Neuronal stem cell (in vitro differentiated cells): ENCODE measurements around the gene CYB561D2.

Experiments used
- DNase-seq: peaks from one replicate; pipeline ENCODE4 v3.0.0-alpha.2; 2013; ENCODE audit warnings: low spot score
- H2AFZ ChIP-seq: one replicate; pipeline ENCODE4 v1.6.1; 2013; ENCODE audit warnings: mild to moderate bottlenecking, low read length, inconsistent platforms
- H2AK5ac ChIP-seq: 2 replicates; pipeline ENCODE4 v1.6.1; 2013; ENCODE audit warnings: low read depth, mild to moderate bottlenecking, inconsistent platforms, low read length, moderate library complexity, mixed read lengths
- H2BK120ac ChIP-seq: 2 replicates; pipeline ENCODE4 v1.6.1; 2013; ENCODE audit warnings: low read depth, mild to moderate bottlenecking, inconsistent platforms, low read length, moderate library complexity, mixed read lengths
- H2BK12ac ChIP-seq: one replicate; pipeline ENCODE4 v1.6.1; 2013; ENCODE audit warnings: low read length, inconsistent platforms
- H2BK15ac ChIP-seq: 2 replicates; pipeline ENCODE4 v1.6.1; 2013; ENCODE audit warnings: mild to moderate bottlenecking, low read length, inconsistent platforms, mixed read lengths
- H2BK5ac ChIP-seq: one replicate; pipeline ENCODE4 v1.6.1; 2013; ENCODE audit warnings: inconsistent platforms, mild to moderate bottlenecking, low read length, moderate library complexity
- H3K14ac ChIP-seq: one replicate; pipeline ENCODE4 v1.6.1; 2013; ENCODE audit warnings: low read length, inconsistent platforms
- H3K18ac ChIP-seq: 2 replicates; pipeline ENCODE4 v1.6.1; 2013; ENCODE audit warnings: low read length, inconsistent platforms
- H3K23ac ChIP-seq: 2 replicates; pipeline ENCODE4 v1.6.1; 2013; ENCODE audit warnings: low read depth, mild to moderate bottlenecking, mixed read lengths, low read length, inconsistent platforms; ENCODE audit not compliant: poor library complexity
- H3K27ac ChIP-seq: replicated peaks from 3 replicates; pipeline ENCODE4 v1.5.1; 2013; ENCODE audit warnings: low read length, inconsistent platforms
- H3K27me3 ChIP-seq, 3 experiments: 2 replicates each; pipeline ENCODE4 v1.6.1; 2013; ENCODE audit warnings: low read length in 3 of 3, mild to moderate bottlenecking in 2 of 3, inconsistent platforms in 1 of 3, low read depth in 1 of 3, mixed read lengths in 1 of 3, moderate library complexity in 1 of 3; ENCODE audit not compliant: control insufficient read depth in 3 of 3, insufficient read depth in 3 of 3
- H3K36me3 ChIP-seq, 2 donors: replicated peaks in 1 of 2; 2 replicates each; pipeline ENCODE4 v1.6.1; 2013; ENCODE audit warnings: low read length in 2 of 2; ENCODE audit not compliant: control insufficient read depth in 2 of 2, insufficient read depth in 2 of 2
- H3K4ac ChIP-seq: 2 replicates; pipeline ENCODE4 v1.6.1; 2013; ENCODE audit warnings: inconsistent platforms, mild to moderate bottlenecking, low read length, moderate library complexity
- H3K4me1 ChIP-seq, 2 donors: 1 replicate in 1 of 2; 2 replicates in 1 of 2; pipeline ENCODE4 v1.6.1; 2013; ENCODE audit warnings: low read length in 2 of 2, low read depth in 1 of 2; ENCODE audit not compliant: control insufficient read depth in 2 of 2, insufficient read depth in 1 of 2
- H3K4me2 ChIP-seq: one replicate; pipeline ENCODE4 v1.6.1; 2013; ENCODE audit warnings: mild to moderate bottlenecking, low read length, inconsistent platforms; ENCODE audit not compliant: insufficient read depth, poor library complexity, severe bottlenecking
- H3K4me3 ChIP-seq, 2 donors: 2 replicates each; pipeline ENCODE4 v1.5.1; 2013; ENCODE audit warnings: low read length in 2 of 2, mild to moderate bottlenecking in 2 of 2, inconsistent platforms in 1 of 2, moderate library complexity in 1 of 2
- H3K79me1 ChIP-seq: one replicate; pipeline ENCODE4 v1.6.1; 2013; ENCODE audit warnings: low read depth, mild to moderate bottlenecking, inconsistent platforms, low read length, moderate library complexity
- H3K9ac ChIP-seq: one replicate; pipeline ENCODE4 v1.6.1; 2013; ENCODE audit warnings: mild to moderate bottlenecking, low read depth, low read length, inconsistent platforms; ENCODE audit not compliant: poor library complexity
- H3K9me3 ChIP-seq, 2 donors: replicated peaks in 1 of 2; 2 replicates each; pipeline versions ENCODE3 to v1.6.1; 2013; ENCODE audit warnings: low read length in 2 of 2, mild to moderate bottlenecking in 2 of 2, inconsistent platforms in 1 of 2, low read depth in 1 of 2, mixed read lengths in 1 of 2, moderate library complexity in 1 of 2; ENCODE audit not compliant: control insufficient read depth in 2 of 2, insufficient read depth in 1 of 2
- H4K8ac ChIP-seq: one replicate; pipeline ENCODE4 v1.6.1; 2013; ENCODE audit warnings: low read depth, mild to moderate bottlenecking, inconsistent platforms, low read length, moderate library complexity
- H4K91ac ChIP-seq: one replicate; pipeline ENCODE4 v1.6.1; 2013; ENCODE audit warnings: low read length, low read depth, mild to moderate bottlenecking, inconsistent platforms; ENCODE audit not compliant: poor library complexity
- WGBS, 2 donors: extraction: QIAGEN DNeasy Blood & Tissue Kit; methylation state at CpG; one replicate each; pipeline ENCODE4 v1.1.7; 2013; ENCODE audit warnings: missing lambda C conversion rate in 2 of 2, mixed read lengths in 1 of 2; ENCODE audit not compliant: insufficient read length in 2 of 2, insufficient replicate concordance in 1 of 2; ENCODE audit errors: extremely low coverage in 2 of 2; 5-methylcytosine and 5-hydroxymethylcytosine counted together

The CYB561D2 gene

DNA sequence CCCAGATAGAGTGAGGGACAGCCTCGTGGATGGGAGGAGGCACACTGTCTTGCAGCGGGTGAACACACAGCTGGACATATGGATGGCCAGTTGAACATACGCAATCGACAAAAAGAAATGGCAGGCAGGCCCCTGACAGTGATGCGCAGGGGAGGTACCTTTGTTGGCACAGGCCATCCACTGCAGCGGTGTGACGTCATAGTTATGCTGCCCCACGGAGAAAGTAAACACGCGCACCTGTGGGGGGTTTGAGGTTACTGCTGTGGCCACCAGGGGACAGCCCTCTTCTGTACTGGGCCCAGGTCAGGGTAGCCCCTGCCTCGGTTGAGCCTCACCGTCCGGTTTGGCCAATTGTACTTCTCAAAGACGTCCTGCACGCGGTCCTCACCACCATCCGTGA is 28.1 kb downstream of the CYB561D2 start:
- no peak overlapping the region for H3K27ac ChIP-seq
- H3K4me1 ChIP-seq = peaks cover 19 to 22% of the 10 kb centered on the region in 2 donors
- no peak overlapping the region for H3K4me3 ChIP-seq
- no peak overlapping the region for H4K91ac ChIP-seq
- peaks cover 6% of the 10 kb centered on the region for H3K79me1 ChIP-seq
- peaks cover 0 to 5% of the 10 kb centered on the region in 2 donors for H3K36me3 ChIP-seq
- peak overlapping the region; percentile 91 for H3K23ac ChIP-seq
- H2BK15ac ChIP-seq = peak overlapping the region; percentile 93
- no peak overlapping the region for H3K4me2 ChIP-seq
- no peak overlapping the region for H2BK12ac ChIP-seq
- H3K9me3 ChIP-seq = peaks cover 0 to 2% of the 10 kb centered on the region in 2 donors
- peak overlapping the region; percentile 99 for H3K14ac ChIP-seq
- no peak for DNase-seq
- H3K4ac ChIP-seq = peak overlapping the region; percentile 37
- no peak overlapping the region for H4K8ac ChIP-seq
- no peak overlapping the region for H2AFZ ChIP-seq
- peak overlapping the region; percentile 72 for H2BK5ac ChIP-seq
- H3K27me3 ChIP-seq = peaks cover 0 to 30% (median 0%) of the 10 kb centered on the region in 3 experiments
- peak overlapping the region; percentile 38 for H3K18ac ChIP-seq
- H2AK5ac ChIP-seq = peak overlapping the region; percentile 88
- WGBS, 2 donors = no CpG with 5 or more reads among the region's 17 CpGs
- H2BK120ac ChIP-seq = no peak overlapping the region
- peak overlapping the region; percentile 44 for H3K9ac ChIP-seq

DNA sequence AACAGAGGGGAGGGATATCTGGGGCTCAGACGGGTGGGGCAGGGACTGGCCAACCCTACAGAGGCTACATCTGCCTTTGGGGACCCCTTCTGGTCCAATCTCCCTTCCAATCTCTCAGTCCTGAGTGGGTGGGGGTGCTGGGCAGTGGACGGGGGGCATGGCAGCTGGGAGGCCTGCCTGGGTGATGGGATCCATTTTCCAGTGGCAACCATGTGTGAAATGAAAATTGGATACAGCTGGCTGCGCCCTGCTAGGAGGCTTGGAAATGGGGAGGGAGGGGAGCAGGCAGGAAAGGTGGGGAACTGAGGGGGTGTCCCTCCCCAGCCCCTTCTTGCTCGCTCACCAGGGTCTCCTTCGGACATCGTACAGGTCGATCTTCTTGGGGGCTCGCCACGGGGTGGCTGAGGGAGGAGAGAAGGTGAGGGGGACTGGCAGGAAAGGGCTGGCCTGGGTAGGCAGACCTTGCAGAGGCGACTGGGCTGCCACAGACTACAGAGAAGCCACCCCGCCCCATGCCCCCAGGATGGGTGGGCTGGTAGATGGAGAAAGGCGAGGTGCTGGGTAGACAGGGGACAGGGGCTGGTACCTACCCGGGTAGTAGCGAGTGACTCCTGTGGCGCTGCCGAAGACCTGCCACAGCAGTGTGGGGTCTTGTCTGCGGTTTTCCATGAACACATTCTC is 29.9 kb downstream of the CYB561D2 start:
- Histone ChIP-seq H3K4me2 (no peak overlapping the region), H3K36me3 (peaks cover 0 to 5% of the 10 kb centered on the region in 2 donors), H2BK5ac (peak overlapping the region; percentile 62), H3K4ac (no peak overlapping the region), H3K18ac (peak overlapping the region; percentile 35), H3K14ac (peak overlapping the region; percentile 17), H4K8ac (no peak overlapping the region), H3K4me1 (peaks cover 6 to 10% of the 10 kb centered on the region in 2 donors), H3K9me3 (peaks cover 0 to 2% of the 10 kb centered on the region in 2 donors), H3K27ac (no peak overlapping the region), H3K9ac (peak overlapping the region; percentile 40), H2BK15ac (peak overlapping the region; percentile 57), H3K4me3 (no peak overlapping the region), H3K23ac (peak overlapping the region; percentile 44), H3K79me1 (peaks cover 8% of the 10 kb centered on the region), H2AFZ (no peak overlapping the region), H2BK12ac (no peak overlapping the region), H3K27me3 (peaks cover 0 to 48% (median 0%) of the 10 kb centered on the region in 3 experiments), H2AK5ac (peak overlapping the region; percentile 98), H4K91ac (no peak overlapping the region), H2BK120ac (no peak overlapping the region)
- WGBS, 2 donors = no CpG with 5 or more reads among the region's 17 CpGs
- DNase-seq = no peak

GRCh38 chr3:50381383-50381782 is 30.7 kb downstream of the CYB561D2 start:
- H3K14ac ChIP-seq = no peak overlapping the region
- H3K18ac ChIP-seq = peak overlapping the region; percentile 52
- H3K4me3 ChIP-seq = no peak overlapping the region
- DNase-seq = no peak
- H3K4me2 ChIP-seq = no peak overlapping the region
- peaks cover 0 to 4% of the 10 kb centered on the region in 2 donors for H3K36me3 ChIP-seq
- no peak overlapping the region for H3K23ac ChIP-seq
- H3K4ac ChIP-seq = no peak overlapping the region
- no peak overlapping the region for H2AFZ ChIP-seq
- peak overlapping the region; percentile 63 for H3K9ac ChIP-seq
- no peak overlapping the region for H2BK120ac ChIP-seq
- H3K4me1 ChIP-seq = peaks cover 6 to 10% of the 10 kb centered on the region in 2 donors
- H2BK5ac ChIP-seq = no peak overlapping the region
- peaks cover 0 to 57% (median 0%) of the 10 kb centered on the region in 3 experiments for H3K27me3 ChIP-seq
- H4K8ac ChIP-seq = no peak overlapping the region
- H2AK5ac ChIP-seq = peak overlapping the region; percentile 98
- no peak overlapping the region for H2BK12ac ChIP-seq
- no peaks in the 10 kb centered on the region for H3K9me3 ChIP-seq
- H3K27ac ChIP-seq = no peak overlapping the region
- no peak overlapping the region for H4K91ac ChIP-seq
- no CpG with 5 or more reads among the region's 4 CpGs for WGBS, 2 donors
- peaks cover 5% of the 10 kb centered on the region for H3K79me1 ChIP-seq
- H2BK15ac ChIP-seq = no peak overlapping the region

GRCh38 chr3:50382722-50383121 is 32.1 kb downstream of the CYB561D2 start:
- H4K8ac ChIP-seq = no peak overlapping the region
- H2BK15ac ChIP-seq = no peak overlapping the region
- peaks cover 5% of the 10 kb centered on the region for H3K79me1 ChIP-seq
- H3K27me3 ChIP-seq = peaks cover 0 to 70% (median 0%) of the 10 kb centered on the region in 3 experiments
- H2AK5ac ChIP-seq = peak overlapping the region; percentile 81
- H3K4me2 ChIP-seq = no peak overlapping the region
- peaks cover 6 to 10% of the 10 kb centered on the region in 2 donors for H3K4me1 ChIP-seq
- H3K14ac ChIP-seq = no peak overlapping the region
- no peak overlapping the region for H4K91ac ChIP-seq
- no peak overlapping the region for H3K23ac ChIP-seq
- H3K27ac ChIP-seq = no peak overlapping the region
- no peak overlapping the region for H3K4me3 ChIP-seq
- peak overlapping the region; percentile 60 for H2AFZ ChIP-seq
- peak overlapping the region; percentile 46 for H2BK12ac ChIP-seq
- H3K36me3 ChIP-seq = peaks cover 0 to 3% of the 10 kb centered on the region in 2 donors
- peak overlapping the region; percentile 77 for H3K9ac ChIP-seq
- no peak overlapping the region for H2BK120ac ChIP-seq
- peak overlapping the region; percentile 76 for H3K18ac ChIP-seq
- H3K4ac ChIP-seq = no peak overlapping the region
- WGBS, 2 donors = no CpG with 5 or more reads among the region's 12 CpGs
- H3K9me3 ChIP-seq = no peaks in the 10 kb centered on the region
- peak overlapping the region; percentile 19 for H2BK5ac ChIP-seq
- DNase-seq = no peak
